SK-N-SH (cell line): ENCODE results near the gene C16orf92. TPM values are rescaled to one million over a fixed set of nuclear protein-coding genes. Genes with fewer than 3 reads are reported as not detected.

Source experiments
- CTCF ChIA-PET: fragments of 300-600, 350-600 bp; formaldehyde crosslinking; extraction: SDS; loops from one replicate; lab custom pipeline; 2021; lab: Yijun Ruan, JAX
- POLR2A ChIA-PET: fragments of 350-600 bp; sonication (Branson Sonifier 250); formaldehyde crosslinking; extraction: SDS; loops from one replicate; lab custom pipeline; 2020; ENCODE audit warnings: antibody characterized with exemption, inconsistent platforms; lab: Yijun Ruan, JAX
- DNase-seq: peaks from one replicate; pipeline ENCODE4 v3.0.0; 2012
- H2AFZ ChIP-seq: fragments of 200-600 bp; sonication (generic); 2 replicates; pipeline ENCODE4 v1.8.1; 2016; ENCODE audit warnings: antibody characterized with exemption, mild to moderate bottlenecking, low read depth
- H3F3A ChIP-seq: fragments of 200-600 bp; sonication (generic); replicated peaks from 2 replicates; pipeline ENCODE3; 2016; ENCODE audit warnings: antibody characterized with exemption, mild to moderate bottlenecking; ENCODE audit not compliant: insufficient read depth
- H3K27ac ChIP-seq, 2 experiments: fragments of 200-500 bp in 1 of 2; fragments of 200-600 bp in 1 of 2; sonication (Bioruptor generic) in 1 of 2; sonication (generic), shearing (Covaris generic) in 1 of 2; 2 replicates each; pipeline versions ENCODE4 v1.5.1 to v1.6.1; 2014 to 2016; ENCODE audit warnings: low read depth in 2 of 2, inconsistent platforms in 1 of 2, low read length in 1 of 2, mild to moderate bottlenecking in 1 of 2, mixed read lengths in 1 of 2
- H3K27me3 ChIP-seq: fragments of 200-600 bp; sonication (generic), shearing (Covaris generic); 2 replicates; pipeline ENCODE4 v1.6.1; 2016; ENCODE audit warnings: mixed run types; ENCODE audit not compliant: insufficient read depth
- H3K36me3 ChIP-seq, 2 experiments: fragments of 200-500 bp in 1 of 2; fragments of 200-600 bp in 1 of 2; sonication (Bioruptor generic) in 1 of 2; sonication (generic) in 1 of 2; replicated peaks in 1 of 2; 2 replicates each; pipeline versions ENCODE3 to v1.5.1; 2014 to 2016; ENCODE audit warnings: low read length in 1 of 2, mild to moderate bottlenecking in 1 of 2; ENCODE audit not compliant: insufficient read depth in 2 of 2, control insufficient read depth in 1 of 2
- H3K4me1 ChIP-seq, 2 experiments: fragments of 200-500 bp in 1 of 2; fragments of 200-600 bp in 1 of 2; sonication (Bioruptor generic) in 1 of 2; sonication (generic), shearing (Covaris generic) in 1 of 2; 2 replicates each; pipeline versions ENCODE4 v1.5.1 to v1.6.1; 2014 to 2016; ENCODE audit warnings: low read depth in 1 of 2, low read length in 1 of 2, mixed run types in 1 of 2; ENCODE audit not compliant: insufficient read depth in 2 of 2, control insufficient read depth in 1 of 2
- H3K4me2 ChIP-seq: fragments of 200-600 bp; sonication (generic), shearing (Covaris generic); 2 replicates; pipeline ENCODE4 v1.6.1; 2017; ENCODE audit warnings: mixed run types
- H3K4me3 ChIP-seq, 2 experiments: fragments of 200-500 bp in 1 of 2; fragments of 200-600 bp in 1 of 2; sonication (Bioruptor generic) in 1 of 2; sonication (generic), shearing (Covaris generic) in 1 of 2; 2 replicates each; pipeline versions ENCODE4 v1.5.1 to v1.8.1; 2014 to 2016; ENCODE audit warnings: low read depth in 2 of 2, inconsistent platforms in 1 of 2, low read length in 1 of 2, mild to moderate bottlenecking in 1 of 2, mixed read lengths in 1 of 2, moderate library complexity in 1 of 2
- H3K79me2 ChIP-seq: fragments of 200-600 bp; sonication (generic); 2 replicates; pipeline ENCODE4 v1.8.1; 2017; ENCODE audit warnings: mild to moderate bottlenecking; ENCODE audit not compliant: insufficient read depth
- H3K9ac ChIP-seq: fragments of 200-600 bp; sonication (generic); 2 replicates; pipeline ENCODE4 v1.6.1; 2017; ENCODE audit warnings: mixed run types
- H3K9me2 ChIP-seq: fragments of 200-600 bp; sonication (generic); 2 replicates; pipeline ENCODE4 v1.6.1; 2017; ENCODE audit warnings: mixed run types
- H3K9me3 ChIP-seq: fragments of 200-600 bp; sonication (generic); 2 replicates; pipeline ENCODE4 v1.6.1; 2017; ENCODE audit warnings: mixed run types, mild to moderate bottlenecking, moderate library complexity
- H4K20me1 ChIP-seq: fragments of 200-600 bp; sonication (generic); 2 replicates; pipeline ENCODE4 v1.6.1; 2017; ENCODE audit warnings: mild to moderate bottlenecking, mixed run types; ENCODE audit not compliant: insufficient read depth
- ELF1 ChIP-seq: IDR thresholded peaks from 2 replicates; pipeline ENCODE4 v1.4.0; 2012
- EP300 ChIP-seq, 2 experiments: IDR thresholded peaks; 2 replicates each; pipeline versions ENCODE4 v1.4.0 to v1.6.1; 2012; ENCODE audit warnings: borderline replicate concordance in 1 of 2, low read depth in 1 of 2, low read length in 1 of 2
- FOSL2 ChIP-seq: IDR thresholded peaks from 2 replicates; pipeline ENCODE4 v1.4.0; 2012; ENCODE audit warnings: low read depth, mild to moderate bottlenecking, moderate library complexity, borderline replicate concordance
- GATA2 ChIP-seq: sonication (generic); formaldehyde crosslinking; IDR thresholded peaks from 2 replicates; pipeline ENCODE4 v1.5.0; 2020; ENCODE audit warnings: mild to moderate bottlenecking, missing genetic modification reagents
- JUND ChIP-seq: IDR thresholded peaks from 2 replicates; pipeline ENCODE4 v1.4.0; 2012
- MEF2A ChIP-seq: IDR thresholded peaks from 2 replicates; pipeline ENCODE4 v1.4.0; 2012; ENCODE audit warnings: low read depth, borderline replicate concordance
- MXI1 ChIP-seq: IDR thresholded peaks from 2 replicates; pipeline ENCODE4 v1.6.1; 2012; ENCODE audit warnings: mild to moderate bottlenecking, low read depth, low read length, improper control_type of control experiment
- NRF1 ChIP-seq: IDR thresholded peaks from 2 replicates; pipeline ENCODE4 v1.6.1; 2012; ENCODE audit warnings: low read depth, mild to moderate bottlenecking, low read length
- SIN3A ChIP-seq: IDR thresholded peaks from 2 replicates; pipeline ENCODE4 v1.6.1; 2012; ENCODE audit warnings: low read depth, mild to moderate bottlenecking, low read length, moderate library complexity, borderline replicate concordance
- TAF1 ChIP-seq: IDR thresholded peaks from 2 replicates; pipeline ENCODE4 v1.6.1; 2012; ENCODE audit warnings: low read depth, mild to moderate bottlenecking, low read length, moderate library complexity, borderline replicate concordance
- TEAD4 ChIP-seq: IDR thresholded peaks from 2 replicates; pipeline ENCODE4 v1.4.0; 2012; ENCODE audit warnings: mild to moderate bottlenecking, borderline replicate concordance; ENCODE audit not compliant: insufficient read depth
- WGBS: methylation state at CpG from one replicate; pipeline ENCODE4 v1.1.6; 2017; ENCODE audit warnings: low lambda C conversion rate; 5-methylcytosine and 5-hydroxymethylcytosine counted together
- polyA plus RNA-seq, 3 experiments: library from polyadenylated mRNA; depleted of rRNA; stranded (reverse); fragments of >200 nt; gene quantifications; 2 replicates each; pipeline ENCODE4 v1.2.3, GENCODE V29; 2012
- TF ChIP-seq, protein P1 (sequence below): IDR thresholded peaks from 2 replicates; pipeline ENCODE4 v1.4.0; 2012; ENCODE audit warnings: low read depth, borderline replicate concordance
- TF ChIP-seq, protein P2 (sequence below): IDR thresholded peaks from 2 replicates; pipeline ENCODE4 v1.4.0; 2012; ENCODE audit warnings: low read depth
- TF ChIP-seq, protein P3 (sequence below): IDR thresholded peaks from 2 replicates; pipeline ENCODE4; 2012
- TF ChIP-seq, protein P4 (sequence below): IDR thresholded peaks from 2 replicates; pipeline ENCODE4 v1.6.1; 2012; ENCODE audit warnings: mild to moderate bottlenecking, low read depth, low read length, moderate library complexity

C16orf92 gene
- polyA plus RNA-seq, 1 of the 3 experiments (the other 2 are of a cell fraction): not detected

DNA sequence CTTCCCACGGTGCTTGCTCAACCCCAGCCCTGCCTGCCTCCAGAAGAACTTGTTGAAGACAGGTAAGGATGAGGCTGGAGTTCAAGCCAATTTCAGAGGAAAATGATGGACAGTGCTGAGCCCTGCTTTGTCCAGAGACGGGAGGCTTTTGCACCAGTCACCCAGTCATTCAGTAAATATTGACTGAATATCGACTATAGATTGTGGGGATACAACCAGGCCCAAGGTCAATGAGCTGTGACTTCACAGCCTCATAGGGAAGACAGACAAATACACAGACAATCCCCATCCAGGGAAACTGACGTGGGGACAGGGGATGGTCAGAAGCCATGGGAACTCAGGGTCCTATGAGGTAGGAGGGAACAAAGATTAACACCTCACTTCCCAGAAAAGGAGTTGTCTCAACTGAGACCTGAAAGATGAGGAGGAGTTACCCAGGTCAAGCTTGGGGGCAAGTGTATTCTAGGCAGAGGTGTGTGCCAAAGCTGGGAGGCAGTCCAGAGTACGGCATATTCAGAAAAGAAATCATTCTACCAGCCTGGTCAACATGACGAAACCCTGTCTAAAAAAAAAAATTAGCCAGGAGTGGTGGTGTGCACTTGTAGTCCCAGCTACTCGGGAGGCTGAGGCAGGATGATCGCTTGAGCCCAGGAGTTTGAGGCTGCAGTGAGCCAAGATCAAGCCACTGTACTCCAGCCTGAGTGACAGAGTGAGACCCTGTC lies 6.3 kb upstream of the C16orf92 start:
- Histone ChIP-seq H3K4me3 (no peak overlapping the region), H3K9me3 (no peaks in the 10 kb centered on the region), H3K27ac (no peak overlapping the region), H3K4me1 (peaks cover 0 to 2% of the 10 kb centered on the region in 2 experiments; a peak in 1 of 4 replicates), H2AFZ (no peak overlapping the region), H3K27me3 (no peaks in the 10 kb centered on the region), H4K20me1 (no peaks in the 10 kb centered on the region), H3F3A (no peaks in the 10 kb centered on the region), H3K36me3 (no peaks in the 10 kb centered on the region), H3K9me2 (no peaks in the 10 kb centered on the region), H3K79me2 (no peaks in the 10 kb centered on the region), H3K9ac (no peak overlapping the region), H3K4me2 (no peak overlapping the region)
- POLR2A ChIA-PET: no interaction called here
- no peak for TF ChIP-seq EP300 (IDR thresholded peaks at IDR 0.05; ENCODE audit: borderline replicate concordance in 1 of 2, low read depth in 1 of 2, low read length in 1 of 2)
- TF ChIP-seq ELF1: no peak
- no peak for TF ChIP-seq NRF1
- TF ChIP-seq MXI1: no peak
- TF ChIP-seq, protein P1, sequence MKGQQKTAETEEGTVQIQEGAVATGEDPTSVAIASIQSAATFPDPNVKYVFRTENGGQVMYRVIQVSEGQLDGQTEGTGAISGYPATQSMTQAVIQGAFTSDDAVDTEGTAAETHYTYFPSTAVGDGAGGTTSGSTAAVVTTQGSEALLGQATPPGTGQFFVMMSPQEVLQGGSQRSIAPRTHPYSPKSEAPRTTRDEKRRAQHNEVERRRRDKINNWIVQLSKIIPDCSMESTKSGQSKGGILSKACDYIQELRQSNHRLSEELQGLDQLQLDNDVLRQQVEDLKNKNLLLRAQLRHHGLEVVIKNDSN: no peak
- TF ChIP-seq, protein P2, sequence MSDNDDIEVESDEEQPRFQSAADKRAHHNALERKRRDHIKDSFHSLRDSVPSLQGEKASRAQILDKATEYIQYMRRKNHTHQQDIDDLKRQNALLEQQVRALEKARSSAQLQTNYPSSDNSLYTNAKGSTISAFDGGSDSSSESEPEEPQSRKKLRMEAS: no peak
- no peak for TF ChIP-seq MEF2A
- TF ChIP-seq, protein P3, sequence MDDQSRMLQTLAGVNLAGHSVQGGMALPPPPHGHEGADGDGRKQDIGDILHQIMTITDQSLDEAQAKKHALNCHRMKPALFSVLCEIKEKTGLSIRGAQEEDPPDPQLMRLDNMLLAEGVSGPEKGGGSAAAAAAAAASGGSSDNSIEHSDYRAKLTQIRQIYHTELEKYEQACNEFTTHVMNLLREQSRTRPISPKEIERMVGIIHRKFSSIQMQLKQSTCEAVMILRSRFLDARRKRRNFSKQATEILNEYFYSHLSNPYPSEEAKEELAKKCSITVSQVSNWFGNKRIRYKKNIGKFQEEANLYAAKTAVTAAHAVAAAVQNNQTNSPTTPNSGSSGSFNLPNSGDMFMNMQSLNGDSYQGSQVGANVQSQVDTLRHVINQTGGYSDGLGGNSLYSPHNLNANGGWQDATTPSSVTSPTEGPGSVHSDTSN: no peak
- TF ChIP-seq JUND: no peak
- TF ChIP-seq, protein P4, sequence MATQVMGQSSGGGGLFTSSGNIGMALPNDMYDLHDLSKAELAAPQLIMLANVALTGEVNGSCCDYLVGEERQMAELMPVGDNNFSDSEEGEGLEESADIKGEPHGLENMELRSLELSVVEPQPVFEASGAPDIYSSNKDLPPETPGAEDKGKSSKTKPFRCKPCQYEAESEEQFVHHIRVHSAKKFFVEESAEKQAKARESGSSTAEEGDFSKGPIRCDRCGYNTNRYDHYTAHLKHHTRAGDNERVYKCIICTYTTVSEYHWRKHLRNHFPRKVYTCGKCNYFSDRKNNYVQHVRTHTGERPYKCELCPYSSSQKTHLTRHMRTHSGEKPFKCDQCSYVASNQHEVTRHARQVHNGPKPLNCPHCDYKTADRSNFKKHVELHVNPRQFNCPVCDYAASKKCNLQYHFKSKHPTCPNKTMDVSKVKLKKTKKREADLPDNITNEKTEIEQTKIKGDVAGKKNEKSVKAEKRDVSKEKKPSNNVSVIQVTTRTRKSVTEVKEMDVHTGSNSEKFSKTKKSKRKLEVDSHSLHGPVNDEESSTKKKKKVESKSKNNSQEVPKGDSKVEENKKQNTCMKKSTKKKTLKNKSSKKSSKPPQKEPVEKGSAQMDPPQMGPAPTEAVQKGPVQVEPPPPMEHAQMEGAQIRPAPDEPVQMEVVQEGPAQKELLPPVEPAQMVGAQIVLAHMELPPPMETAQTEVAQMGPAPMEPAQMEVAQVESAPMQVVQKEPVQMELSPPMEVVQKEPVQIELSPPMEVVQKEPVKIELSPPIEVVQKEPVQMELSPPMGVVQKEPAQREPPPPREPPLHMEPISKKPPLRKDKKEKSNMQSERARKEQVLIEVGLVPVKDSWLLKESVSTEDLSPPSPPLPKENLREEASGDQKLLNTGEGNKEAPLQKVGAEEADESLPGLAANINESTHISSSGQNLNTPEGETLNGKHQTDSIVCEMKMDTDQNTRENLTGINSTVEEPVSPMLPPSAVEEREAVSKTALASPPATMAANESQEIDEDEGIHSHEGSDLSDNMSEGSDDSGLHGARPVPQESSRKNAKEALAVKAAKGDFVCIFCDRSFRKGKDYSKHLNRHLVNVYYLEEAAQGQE: no peak
- CTCF ChIA-PET: interaction anchor here (0.6 to 1.3 kb wide), 5 partner anchors 11 to 60 kb away, joined by 3 to 5 read pairs (median 3); partner anchors contain the start of gene TLCD3B
- no peak for DNase-seq
- WGBS: 74% methylated on average over 7 of the region's 8 CpGs

DNA sequence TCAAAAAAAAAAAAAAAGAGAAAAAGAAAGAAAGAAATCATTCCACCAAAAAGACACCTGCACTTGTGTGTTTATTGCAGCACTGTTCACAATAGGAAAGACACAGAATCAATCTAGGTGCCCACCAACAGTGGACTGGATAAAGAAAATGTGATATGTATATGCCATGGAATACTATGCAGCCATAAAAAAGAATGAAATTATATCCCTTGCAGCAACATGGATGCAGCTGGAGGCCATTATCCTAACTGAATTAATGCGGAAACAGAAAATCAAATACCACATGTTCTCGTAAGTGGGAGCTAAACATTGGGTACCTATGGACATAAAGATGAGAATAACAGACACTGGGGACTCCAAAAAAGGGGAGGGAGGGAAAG lies 5.7 kb upstream of the C16orf92 start:
- no peaks in the 10 kb centered on the region for H3K79me2 ChIP-seq
- no peak overlapping the region for H3K4me2 ChIP-seq
- H3K4me1 ChIP-seq: peaks cover 0 to 2% of the 10 kb centered on the region in 2 experiments; a peak in 1 of 4 replicates
- 91% methylated on average over 2 of the region's 2 CpGs for WGBS
- H3K27me3 ChIP-seq: no peaks in the 10 kb centered on the region
- H3K27ac ChIP-seq: no peak overlapping the region
- H3K9ac ChIP-seq: no peak overlapping the region
- no peaks in the 10 kb centered on the region for H3K9me2 ChIP-seq
- DNase-seq: no peak
- ChIA-PET POLR2A (no interaction called here), CTCF (interaction anchor here (0.6 to 1.3 kb wide), 4 partner anchors 12 to 60 kb away, joined by 3 to 5 read pairs (median 3); partner anchors contain the start of gene TLCD3B)
- no peak overlapping the region for H3K4me3 ChIP-seq
- no peaks in the 10 kb centered on the region for H3K9me3 ChIP-seq
- TF ChIP-seq EP300 (IDR thresholded peaks at IDR 0.05; ENCODE audit: borderline replicate concordance in 1 of 2, low read depth in 1 of 2, low read length in 1 of 2) (no peak), JUND (no peak), GATA2 (CRISPR knock-in tag) (no peak), TAF1 (no peak), ELF1 (no peak), FOSL2 (no peak), TEAD4 (no peak), SIN3A (no peak), MEF2A (no peak)
- TF ChIP-seq, protein P2: no peak
- TF ChIP-seq, protein P1: no peak
- no peak overlapping the region for H2AFZ ChIP-seq
- H3F3A ChIP-seq: peaks cover 3% of the 10 kb centered on the region
- H4K20me1 ChIP-seq: no peaks in the 10 kb centered on the region
- no peaks in the 10 kb centered on the region for H3K36me3 ChIP-seq
